HG03039 (cell line): ENCODE results near the gene GRIFIN.

Experiments used
- ATAC-seq: cut with Tn5 transposase; IDR thresholded peaks from one replicate; pipeline ENCODE4 v1.9.1; 2021; ENCODE audit warnings: mild to moderate bottlenecking, moderate library complexity; ENCODE audit not compliant: unreplicated experiment

GRIFIN gene

DNA sequence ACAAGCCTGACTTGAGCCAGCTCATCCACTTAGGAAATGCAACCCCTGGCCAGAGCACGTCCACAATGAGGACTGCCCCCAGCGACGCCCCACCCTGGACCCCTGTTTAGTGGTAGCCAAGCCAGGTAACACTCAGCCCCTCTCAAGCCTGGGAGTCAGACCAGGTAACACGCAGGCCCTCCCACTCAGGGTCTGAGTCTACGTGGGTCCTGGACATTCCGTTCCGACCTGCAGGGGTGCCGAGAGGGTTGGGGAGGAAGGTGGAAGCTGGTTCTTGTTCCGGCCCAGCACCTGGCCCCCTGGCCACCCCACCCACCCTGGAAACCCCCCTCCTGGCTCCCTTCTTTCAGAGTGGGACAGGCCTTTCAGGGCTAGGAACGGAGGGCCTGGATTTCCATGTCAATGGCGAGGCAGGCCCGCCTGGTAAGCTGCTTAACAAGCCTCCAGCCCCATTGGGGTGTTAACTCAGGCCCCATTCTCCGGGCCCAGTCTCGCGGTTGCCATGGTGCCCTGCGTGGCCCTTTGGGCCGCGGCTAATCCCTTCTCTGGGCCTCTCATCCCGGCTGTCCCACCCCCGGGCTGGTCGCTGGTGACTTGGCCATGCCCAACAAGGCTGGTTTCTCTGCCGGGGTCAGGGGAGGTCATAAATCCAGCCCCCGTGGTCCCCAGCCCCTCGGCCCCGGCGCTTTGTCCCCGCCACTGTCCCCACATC lies 23.7 kb upstream of the GRIFIN start:
- ATAC-seq, result no peak

- ATAC-seq, result no peak
These were observed 23.0 kb upstream of the GRIFIN start for GRCh38 chr7:2499181-2499580.

GRCh38 chr7:2498708-2499107 lies 22.5 kb upstream of the GRIFIN start:
- no peak for ATAC-seq

GRCh38 chr7:2497500-2498336 lies 21.5 kb upstream of the GRIFIN start:
- ATAC-seq, result no peak

DNA sequence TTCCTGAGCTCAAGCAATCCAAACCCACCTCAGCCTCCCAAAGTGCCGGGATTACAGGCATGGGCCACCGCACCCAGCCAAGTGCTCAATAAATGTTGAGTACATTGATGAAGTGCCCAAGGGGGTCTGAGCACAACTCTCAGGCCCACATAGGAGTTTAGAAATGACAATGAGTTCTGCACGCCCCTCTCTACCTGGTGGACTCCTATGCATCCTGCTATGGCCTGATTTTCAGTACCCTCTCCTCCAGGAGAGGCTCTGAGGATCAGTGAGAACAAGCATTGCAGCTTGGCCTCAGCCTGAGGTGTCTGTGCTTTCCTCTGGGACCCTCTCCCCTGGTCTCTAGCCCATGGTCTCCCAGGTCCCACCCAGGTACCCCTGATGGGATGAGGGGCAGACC lies 20.9 kb upstream of the GRIFIN start:
- no peak for ATAC-seq

DNA sequence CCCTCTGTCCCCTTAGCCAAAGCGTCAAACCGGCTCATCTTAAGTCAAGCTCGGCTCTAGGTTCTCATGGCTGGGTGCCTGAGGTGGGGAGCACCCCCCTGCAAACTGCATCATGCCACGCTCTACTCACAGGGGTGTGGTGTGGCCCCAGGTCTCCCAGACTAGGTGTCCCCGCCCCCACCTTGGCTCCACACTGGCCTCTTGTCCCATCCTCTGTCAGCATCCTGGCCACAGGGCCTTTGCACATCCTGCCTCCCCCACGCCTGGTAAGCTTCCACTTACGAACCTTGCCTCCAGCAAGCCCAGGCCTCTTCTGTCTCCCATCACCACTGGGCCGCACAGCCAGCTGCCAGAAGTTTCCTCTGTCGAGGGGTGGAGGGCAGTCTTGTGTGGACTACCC lies 20.2 kb upstream of the GRIFIN start:
- no peak for ATAC-seq

DNA sequence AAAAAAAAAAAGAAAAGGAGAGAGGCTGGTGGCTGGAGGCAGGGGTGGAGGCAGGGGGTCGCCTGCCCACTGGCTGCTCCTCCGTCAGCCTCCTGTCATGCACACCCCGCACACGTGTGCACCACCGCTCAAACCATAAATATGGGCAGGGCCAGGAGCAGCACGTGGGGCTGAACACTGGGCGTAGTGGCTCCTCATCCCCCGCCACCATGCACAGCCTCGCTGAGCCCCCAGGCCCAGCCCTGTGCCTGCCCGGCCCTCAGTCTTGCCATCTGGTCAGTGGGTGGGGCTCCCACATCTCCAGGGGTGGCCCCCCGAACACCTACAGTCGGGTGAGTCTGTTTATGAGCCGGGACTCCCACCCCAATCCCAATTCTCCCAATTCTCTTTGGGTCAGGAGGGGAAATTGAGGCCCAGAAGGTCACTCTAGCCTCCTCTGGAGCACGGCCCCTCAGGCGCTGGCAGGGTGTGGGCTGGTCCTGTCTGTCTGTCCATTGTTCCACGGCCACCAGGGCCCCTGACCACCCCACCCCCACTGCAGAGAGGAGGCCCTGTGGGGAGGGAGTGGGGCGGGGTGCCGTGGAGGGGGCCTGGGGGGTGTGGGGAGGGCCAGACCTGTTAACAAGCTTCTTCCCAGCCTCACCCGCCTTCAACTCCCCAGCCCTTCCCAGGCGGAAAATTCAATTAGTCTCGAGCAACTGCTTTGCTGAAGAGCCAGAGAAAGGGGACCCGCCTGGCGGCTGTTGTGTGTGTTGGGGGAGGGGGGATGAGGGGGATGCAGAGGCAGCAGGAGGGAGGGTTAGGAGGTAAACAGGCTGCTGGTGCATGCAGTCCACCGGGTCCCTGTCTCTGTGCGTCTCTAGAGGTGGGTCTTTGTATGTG lies 19.5 kb upstream of the GRIFIN start:
- ATAC-seq, result no peak

DNA sequence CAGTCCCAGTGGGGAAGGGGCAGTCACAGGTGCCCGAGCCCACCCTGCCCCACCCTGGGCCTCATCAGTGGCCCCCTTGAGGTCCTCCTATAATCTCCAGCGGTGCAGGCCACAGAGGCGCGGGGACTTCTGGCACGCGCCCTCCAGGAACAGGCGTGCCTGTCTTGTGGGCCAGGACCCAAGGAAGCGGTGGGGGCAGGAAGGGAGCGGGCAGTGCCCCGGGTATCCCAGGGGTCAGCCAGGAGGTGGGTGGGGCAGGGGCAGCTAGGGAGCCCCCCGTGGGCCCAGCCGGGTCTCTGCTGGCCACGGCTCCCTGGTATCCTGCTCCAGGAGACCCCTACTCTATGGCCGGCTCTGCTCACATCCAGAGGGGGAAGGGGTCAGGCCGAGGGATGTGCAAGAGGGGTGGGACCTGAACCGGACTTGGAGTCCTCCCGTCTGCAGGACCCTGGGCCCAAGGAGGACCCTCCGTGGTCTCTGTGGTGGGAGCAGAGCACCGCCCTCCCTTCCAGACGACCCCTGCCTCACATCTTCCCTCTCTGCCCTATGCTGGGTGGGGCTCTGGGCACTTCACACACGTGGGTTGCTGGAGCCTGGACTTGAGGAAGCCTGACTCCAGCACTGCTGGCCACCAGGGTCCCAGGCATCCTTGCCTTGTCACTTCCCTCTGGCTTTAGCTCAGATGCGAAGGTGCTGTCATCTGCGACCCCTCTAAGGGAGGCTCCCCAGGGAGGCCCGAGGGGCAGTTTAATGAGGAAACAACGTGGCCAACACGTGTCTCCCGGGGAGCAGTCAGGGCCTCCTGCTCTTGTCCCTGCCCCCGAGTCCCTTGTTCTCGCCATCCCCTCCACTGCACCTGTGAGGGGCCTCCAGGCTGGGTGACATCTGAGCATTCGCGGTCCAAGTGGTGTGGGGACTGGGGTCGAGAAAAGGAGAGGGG lies 18.3 kb upstream of the GRIFIN start:
- no peak for ATAC-seq

DNA sequence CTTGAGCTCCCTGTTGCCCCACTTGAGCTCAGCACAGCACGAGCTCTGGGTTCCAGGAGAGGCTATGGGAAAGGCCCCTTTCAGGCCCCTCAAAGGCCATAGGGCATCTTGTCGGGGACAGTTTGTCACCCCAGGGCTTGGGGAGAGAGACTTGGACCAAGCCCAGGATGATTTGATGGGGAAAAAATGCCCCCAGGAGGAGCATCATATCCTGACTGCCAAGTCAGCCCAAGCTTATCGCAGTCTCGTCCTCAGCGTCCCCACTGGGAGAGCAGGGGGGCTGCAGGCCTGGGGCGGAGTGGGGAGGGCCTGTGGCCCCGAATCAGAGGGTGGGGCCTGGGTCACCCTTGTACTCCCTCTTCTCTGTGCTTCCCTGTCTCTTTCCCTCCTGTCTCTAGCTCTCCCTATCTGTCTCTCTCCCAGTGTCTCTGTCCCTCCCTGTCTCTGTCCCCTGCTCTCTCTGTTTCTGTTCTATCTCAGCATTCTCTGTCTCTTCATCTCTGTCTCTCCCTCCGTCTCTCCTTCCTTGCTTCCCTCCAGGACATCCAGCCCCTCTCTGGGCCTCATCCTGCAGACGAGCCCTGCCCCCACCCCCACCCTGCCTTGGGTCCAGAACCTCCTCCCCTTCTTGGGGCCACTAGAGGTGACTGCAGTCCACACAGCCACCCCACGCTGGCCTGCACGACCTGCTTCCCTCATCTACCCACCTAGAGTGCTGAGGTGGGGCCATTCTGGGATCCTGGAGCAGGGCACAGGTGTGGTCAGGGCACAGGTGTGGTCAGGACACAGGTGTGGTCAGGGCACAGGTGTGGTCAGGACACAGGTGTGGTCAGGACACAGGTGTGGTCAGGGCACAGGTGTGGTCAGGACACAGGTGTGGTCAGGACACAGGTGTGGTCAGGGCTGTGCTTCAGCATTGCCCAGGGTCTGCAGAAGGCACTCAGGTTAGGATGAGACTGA lies 17.3 kb upstream of the GRIFIN start:
- ATAC-seq, result no peak

GRCh38 chr7:2492038-2492437 lies 15.8 kb upstream of the GRIFIN start:
- ATAC-seq, result no peak

DNA sequence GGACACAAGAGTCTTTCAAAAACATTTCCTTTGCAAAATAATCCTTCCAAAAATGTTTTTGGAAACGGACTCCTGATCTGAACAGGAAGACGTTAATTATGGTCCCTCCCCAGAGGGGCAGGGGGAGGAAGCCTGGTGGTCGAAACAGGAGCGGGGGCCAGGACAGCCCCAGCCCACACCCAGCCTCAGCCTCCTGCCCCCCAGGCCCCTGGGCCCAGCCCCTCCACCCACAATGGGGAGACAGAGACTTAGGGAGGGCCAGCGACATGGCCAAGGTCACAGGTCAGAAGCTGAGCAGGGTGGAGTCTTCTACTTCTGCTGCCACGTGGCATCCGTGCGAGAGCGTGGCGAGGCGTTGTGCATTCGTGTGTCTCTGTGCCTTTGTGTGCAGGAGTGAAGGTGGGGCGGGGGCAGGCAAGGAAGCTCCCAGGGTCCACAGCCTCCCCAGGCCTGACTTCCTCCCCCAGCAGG lies 14.0 kb upstream of the GRIFIN start:
- no peak for ATAC-seq

DNA sequence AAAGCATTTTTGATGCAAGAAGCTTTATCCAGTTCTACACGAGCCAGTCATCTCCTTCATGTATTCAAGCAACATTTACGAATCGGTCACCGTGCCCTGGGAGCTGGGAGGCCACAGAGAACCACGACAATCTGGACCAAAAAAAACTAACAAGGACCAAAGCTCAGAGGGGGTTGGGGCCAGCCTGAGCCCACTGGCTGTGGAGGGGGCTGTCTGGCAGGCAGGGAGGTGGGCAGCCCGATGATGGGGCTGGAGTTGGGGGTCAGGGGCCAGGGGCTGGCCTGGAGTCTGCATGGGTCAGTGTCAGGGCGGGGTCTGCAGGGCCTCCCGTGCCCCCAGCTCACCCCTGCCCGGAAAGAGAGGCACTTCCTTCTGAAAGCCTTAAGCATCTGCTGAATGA lies 12.5 kb upstream of the GRIFIN start:
- no peak for ATAC-seq

DNA sequence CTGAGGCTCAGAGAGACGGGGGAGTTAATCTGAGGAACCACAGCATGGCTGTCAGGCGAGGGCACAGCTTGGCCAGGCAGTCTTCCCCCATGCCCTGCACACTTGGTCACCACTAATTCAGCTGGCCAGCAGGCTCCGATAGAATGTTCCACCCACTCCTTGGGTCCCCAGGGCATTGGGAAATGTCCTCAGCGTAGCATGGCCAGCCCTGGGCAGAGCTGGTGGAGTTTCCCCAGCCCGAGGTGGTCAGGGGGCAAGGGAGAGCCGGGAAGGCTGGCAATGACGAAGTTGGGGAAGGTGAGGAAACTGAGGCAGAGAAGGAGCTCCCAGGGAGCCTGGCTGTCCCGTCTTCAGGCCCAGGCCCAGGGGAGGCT lies 12.1 kb upstream of the GRIFIN start:
- ATAC-seq, result no peak

DNA sequence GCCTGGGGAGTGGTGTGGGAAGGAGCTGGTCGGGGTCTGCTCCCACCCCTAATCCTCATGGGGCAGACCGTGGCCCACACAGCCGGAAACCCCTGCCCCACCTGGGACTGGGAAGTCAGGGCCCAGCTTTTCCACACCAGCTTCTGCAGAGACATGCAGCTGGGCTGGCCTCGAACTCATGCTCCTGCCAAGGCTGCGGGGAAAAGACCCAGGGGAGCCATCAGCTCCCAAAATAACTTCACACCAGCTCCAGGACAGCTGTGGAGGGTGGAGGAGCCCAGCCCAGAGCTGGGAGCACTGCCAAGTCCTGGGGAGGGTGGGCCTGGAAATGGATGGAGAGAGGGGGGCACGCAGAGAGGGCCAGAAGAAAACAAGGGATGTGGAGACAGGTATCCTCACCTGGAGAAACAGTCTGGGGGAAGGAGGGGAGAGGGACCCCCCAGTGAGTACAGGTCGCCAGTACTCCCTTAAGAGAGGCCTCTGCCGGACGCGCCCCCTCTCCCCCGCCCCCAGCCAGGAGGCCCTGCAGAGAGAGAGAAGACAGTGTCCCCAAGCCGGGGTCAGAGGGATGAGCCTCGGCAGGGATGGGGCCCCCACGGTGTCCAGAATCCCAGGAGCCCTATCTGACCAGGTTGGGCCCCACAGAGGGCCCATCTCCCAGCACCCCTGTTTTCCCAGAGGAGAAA lies 11.5 kb upstream of the GRIFIN start:
- no peak for ATAC-seq

- no peak for ATAC-seq
These were observed 8.7 kb upstream of the GRIFIN start for GRCh38 chr7:2484868-2485267.

GRCh38 chr7:2483494-2483893 lies 7.3 kb upstream of the GRIFIN start:
- ATAC-seq, result no peak

DNA sequence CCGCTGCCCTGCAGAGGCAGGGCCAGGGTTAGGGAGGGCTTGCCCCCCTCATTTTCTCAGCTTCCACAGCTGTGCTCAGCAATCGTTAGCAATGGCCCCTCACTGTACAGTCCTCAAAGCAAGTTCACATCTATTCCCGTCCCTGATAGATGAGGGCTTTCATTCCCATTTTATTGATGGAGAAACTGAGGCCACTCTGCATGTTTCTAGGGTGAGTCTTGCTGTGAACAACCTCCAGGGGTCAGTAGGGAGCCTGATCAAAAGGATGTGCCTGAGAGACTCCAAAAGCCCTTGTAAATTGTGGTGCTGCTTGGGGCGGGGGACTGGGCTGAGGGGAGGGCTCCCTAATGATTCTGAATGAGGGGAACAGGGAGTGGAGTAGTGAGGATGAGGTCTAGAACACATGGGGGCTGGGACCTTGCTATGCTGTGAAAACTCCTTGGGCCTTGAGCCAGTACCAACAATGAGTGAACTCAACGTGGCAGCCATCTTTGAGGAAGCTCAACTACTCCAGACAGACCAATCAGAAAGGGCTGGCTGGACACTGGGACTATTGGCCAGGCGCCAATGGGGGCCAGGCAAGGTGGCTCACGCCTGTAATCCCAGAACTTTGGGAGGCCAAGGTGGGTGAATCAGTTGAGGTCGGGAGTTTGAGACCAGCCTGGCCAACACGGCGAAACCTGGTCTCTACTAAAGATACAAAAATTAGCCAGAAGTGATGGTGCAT lies 6.7 kb upstream of the GRIFIN start:
- no peak for ATAC-seq

DNA sequence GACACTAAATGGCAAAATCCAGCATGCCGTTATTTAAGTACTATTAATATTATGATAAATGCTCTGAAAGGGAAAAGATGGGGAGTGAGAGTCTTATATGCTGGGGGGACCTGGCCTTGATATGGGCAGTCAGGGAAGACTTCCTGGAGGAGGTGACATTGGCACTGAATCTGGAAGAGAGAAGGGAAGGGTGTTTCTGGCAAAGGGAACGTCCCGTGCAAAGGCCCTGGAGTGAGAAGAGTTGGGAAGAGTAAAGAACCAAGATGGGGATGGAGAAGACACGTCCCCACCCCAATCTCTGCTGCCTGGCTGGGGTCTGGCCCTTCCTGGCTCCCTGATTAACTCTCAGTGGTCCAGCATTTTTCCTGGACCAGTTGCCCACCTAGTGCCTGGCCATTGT lies 5.0 kb upstream of the GRIFIN start:
- no peak for ATAC-seq
